NCI-H345 (cell line): ENCODE measurements around the gene SMAGP.

Source experiments
- DNase-seq: peaks from one replicate; lab custom pipeline; 2025; lab: John Stamatoyannopoulos, UW

SMAGP gene

GRCh38 chr12:51196547-51196946, 73.7 kb downstream of the SMAGP start:
- DNase-seq: no peak

- DNase-seq: no peak
Measured at GRCh38 chr12:51195841-51196240, 74.4 kb downstream of the SMAGP start.
